SKM-1 treated with dmso at 0.1 percent for 144 hours (cell line): ENCODE results near the gene LAMA5.

Experiments
- DNase-seq: peaks from one replicate; lab custom pipeline; 2025; ENCODE audit not compliant: unreplicated experiment; lab: John Stamatoyannopoulos, UW

The LAMA5 gene

GRCh38 chr20:62404112-62404665 is 37.1 kb upstream of the LAMA5 start:
- DNase-seq = no peak

GRCh38 chr20:62403331-62403730 is 36.2 kb upstream of the LAMA5 start:
- DNase-seq = no peak

DNA sequence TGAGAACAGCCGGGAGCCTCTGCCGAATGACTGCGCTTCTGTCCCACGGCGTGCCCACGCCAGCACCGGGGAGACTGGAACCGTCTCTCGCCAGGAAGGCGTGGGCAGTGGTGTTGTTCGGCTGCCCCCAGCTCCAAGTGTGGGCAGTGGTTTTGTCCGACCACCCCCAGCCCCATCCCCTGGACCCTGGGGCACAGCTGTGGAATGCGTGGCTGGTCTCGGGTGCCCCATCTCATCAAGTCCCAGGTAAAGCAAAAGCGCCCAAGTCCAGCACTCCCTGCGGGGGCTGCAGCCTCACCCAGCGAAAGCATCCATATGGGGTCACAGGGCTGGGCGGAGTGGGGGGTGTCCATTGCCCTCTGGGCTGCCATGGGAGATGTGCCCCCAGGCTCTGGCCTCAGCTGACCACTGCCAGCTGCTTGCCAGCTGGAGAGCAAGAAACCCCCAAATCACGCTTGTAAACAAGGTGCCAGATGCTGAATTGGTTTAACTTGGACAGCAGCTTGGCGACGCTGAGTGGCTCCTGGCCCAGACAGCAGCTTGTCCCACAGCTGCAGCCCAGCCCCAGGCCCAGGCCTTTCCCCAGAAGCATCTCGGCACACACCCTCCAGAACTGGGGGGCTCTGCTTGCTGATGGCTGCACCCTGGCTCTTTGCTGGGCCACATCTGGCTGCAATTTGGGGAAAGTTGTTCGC is 35.5 kb upstream of the LAMA5 start:
- DNase-seq = no peak

DNA sequence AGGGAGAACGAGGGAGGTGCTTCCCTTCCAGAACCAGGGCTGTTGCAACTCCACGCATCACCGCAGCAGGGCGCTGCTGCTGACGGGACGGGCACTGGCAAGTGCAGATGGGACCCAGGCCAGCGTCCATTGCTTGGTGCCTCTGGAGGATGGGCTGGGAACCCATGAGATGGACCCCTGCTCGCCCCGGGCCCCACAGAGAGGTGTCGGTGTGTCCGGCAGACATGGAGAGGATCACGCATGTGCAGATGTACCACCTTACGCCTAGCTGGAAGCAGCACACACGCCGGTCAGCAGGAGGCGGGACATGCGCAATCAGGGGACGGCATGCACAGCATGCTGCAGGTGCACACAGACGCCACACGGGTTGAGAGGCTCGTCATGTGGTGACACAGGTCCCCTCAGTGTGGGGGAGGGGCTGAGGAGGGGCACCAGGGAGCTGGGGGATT is 34.2 kb upstream of the LAMA5 start:
- no peak for DNase-seq

DNA sequence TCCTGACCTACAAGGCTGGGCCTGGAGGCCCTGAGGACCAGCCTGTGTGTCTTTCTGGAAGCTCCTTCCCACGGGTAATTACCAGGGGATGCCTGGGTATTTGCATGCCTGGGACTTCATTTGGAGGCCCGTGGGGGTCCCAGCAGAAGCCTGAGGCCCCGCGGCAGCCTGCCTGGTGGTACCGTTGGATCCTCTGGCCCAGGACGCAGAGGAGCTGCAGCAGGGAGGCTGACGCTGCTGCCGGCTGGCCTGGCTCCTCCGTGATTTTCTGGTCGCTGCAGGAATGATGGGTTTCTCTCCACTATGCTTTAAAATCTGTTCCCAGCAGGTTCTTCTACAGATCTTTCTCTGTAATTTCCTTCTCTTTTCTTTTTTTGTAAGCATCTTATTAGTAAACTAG is 33.4 kb upstream of the LAMA5 start:
- DNase-seq = no peak

- DNase-seq = no peak
Observed at GRCh38 chr20:62400021-62400420, 32.9 kb upstream of the LAMA5 start.

- DNase-seq = no peak
Observed at GRCh38 chr20:62398120-62398821, 31.2 kb upstream of the LAMA5 start.

- DNase-seq = no peak
Observed at GRCh38 chr20:62396367-62397239, 29.5 kb upstream of the LAMA5 start.

GRCh38 chr20:62395311-62396242 is 28.5 kb upstream of the LAMA5 start:
- no peak for DNase-seq

DNA sequence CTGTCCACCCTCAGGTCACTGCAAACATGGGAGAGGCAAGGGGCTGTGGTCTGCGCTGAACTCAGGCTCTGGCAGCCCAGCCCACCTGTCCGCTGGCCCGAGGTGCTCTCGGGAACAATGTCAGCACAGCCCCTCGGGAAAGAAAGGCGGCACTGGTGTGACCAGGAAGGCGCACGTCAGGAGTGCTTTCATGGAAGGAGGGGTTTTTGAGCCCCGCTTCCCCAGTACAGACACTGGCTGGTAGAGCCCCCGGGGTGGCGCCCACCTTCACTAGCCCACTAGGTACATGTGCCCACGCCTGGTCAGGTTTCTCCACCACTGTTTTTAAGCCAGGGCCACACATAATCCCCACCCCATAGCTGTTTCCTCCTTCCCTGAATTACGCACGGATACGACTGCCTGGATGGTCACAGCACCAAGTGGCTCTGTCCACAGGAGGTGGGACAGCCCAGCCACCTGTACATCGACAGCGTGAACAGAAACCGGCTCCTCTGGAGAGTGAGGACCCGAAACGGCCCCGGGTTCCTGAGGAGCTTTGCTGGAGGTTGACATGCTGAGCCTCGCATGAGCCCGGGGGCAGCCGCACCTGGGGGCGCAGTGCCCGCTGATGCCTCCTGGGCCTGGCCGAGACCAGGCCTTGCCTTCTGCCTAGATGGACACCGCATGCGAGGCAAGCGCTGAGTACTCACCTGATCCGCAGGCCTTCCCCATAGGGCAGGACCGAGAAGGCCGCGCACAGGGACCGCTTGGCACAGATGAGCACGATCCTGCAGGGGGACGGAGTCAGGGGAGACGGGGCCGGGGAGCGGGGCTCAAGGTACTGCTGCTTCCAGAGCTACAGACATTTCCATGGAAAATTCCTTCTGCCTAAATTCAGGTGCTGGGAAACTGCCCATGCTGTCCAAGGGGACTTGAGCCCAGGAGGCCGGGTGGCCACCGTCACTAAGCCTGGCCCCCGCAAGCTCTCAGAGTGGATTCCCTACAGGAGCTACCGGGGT is 27.4 kb upstream of the LAMA5 start:
- DNase-seq = no peak

- no peak for DNase-seq
Observed at GRCh38 chr20:62393830-62394229, 26.7 kb upstream of the LAMA5 start.

DNA sequence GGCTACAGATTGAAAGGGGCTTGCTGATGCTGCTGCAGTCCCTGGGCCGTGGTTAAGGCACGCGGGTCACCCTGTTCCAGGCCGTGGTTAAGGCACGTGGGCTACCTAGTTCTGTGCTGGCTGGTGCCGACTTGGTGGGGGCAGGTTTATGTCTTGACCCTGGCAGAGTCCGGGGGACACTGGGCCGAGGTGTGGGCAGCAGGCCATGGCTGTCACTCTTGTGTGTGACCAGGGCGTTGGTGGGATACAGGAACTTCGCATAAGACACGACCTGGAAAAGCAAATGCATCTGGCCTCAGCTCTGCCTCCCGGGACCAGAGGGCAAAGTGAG is 26.2 kb upstream of the LAMA5 start:
- DNase-seq = no peak

DNA sequence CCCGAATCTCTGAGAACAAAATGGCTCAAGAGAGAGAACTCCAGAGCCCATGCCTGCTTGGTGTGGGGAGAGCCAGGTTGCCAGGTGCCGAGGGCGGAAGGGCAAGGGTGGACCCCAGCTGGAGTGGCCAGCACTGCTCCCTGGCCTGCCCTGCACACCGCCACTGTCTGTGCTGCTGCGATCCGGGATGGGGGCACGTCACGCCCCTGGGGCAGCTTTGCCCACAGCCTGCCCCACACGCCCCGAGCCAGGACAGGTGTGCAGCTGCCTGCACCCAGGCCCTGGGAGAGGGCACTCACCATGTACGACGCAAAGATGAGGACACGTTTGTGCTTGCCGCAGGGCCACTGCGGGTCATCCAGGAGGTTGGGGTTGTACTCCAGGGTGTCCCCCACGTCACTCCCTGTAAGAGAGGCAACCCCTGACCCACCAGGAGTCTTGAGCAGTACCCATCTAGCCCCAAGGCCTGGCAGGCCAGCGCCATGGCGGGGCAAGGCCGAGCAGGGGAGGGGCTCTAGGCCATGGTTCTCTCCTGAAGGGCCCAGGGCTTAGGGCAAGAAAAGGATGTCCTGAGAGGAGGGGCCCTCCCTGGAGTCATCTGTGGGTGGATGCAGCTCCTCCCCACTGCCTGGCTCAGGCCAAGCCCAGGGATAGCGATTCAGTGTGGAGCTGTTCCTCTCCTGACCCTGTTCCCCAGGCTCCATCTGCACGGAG is 25.7 kb upstream of the LAMA5 start:
- DNase-seq = no peak

DNA sequence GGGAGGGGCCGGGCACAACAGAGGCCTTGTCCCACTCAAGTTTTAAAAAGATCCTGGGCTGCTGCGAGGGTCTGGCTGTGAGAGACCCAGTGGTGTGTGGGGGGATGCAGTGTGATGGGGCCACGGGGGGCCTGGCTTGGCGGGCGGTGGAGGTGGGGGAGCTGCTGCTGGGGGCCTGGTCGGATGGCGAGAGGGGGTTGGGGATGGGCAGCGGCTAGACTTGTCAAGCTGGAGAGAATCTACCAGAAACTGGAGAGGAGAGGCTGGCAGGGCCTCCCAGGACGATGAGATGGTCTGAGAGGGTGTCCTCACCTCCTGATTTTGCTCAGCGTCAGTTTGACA is 24.9 kb upstream of the LAMA5 start:
- no peak for DNase-seq

- DNase-seq = no peak
Observed at GRCh38 chr20:62391165-62392076, 24.3 kb upstream of the LAMA5 start.

- no peak for DNase-seq
Observed at GRCh38 chr20:62390317-62391164, 23.4 kb upstream of the LAMA5 start.

DNA sequence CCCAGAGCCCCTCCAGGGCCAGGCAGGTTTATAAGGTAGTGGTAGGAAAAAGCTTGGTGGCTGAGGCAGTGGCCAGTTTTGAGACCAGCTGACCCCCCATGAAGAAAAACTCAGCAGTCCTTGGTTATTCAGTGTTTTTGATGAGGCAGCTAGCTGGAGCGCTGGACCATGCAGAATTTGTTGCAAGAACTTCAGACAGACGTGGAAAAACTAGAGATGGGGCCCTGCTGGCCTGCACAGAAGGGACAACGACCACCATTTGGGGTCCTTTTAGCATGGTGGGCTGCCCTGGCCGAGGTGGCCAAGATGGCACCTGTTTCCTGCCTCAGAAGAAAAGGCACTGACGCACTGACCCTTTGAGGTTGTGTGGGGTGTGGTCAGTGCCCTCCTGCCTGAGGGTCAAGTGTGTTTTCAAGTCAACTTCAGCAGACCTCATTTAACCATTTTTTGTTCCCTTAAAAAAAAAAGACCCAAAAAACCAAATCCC is 22.5 kb upstream of the LAMA5 start:
- no peak for DNase-seq
